HepG2 (cell line): ENCODE measurements around the gene SIX4. TPM values are rescaled to one million over a fixed set of nuclear protein-coding genes. Genes with fewer than 3 reads are reported as not detected.
A peak's percentile ranks its signal among the peaks of the same experiment; 100 is the strongest.

Experiments used
- ATAC-seq: fragments of 200-7000 bp; cut with Tn5 transposase; 3 replicates; pipeline ENCODE4 v1.9.1; 2020; ENCODE audit warnings: mild to moderate bottlenecking, moderate library complexity
- BruUV-seq: library from RNA; stranded (reverse); fragments of 400-500 nt; replicated peaks from 2 replicates; lab custom pipeline; 2021; lab: Mats Ljungman, UMichigan
- CTCF ChIA-PET: fragments of 300-600 bp; formaldehyde crosslinking; extraction: SDS; loops from one replicate; lab custom pipeline; 2021; ENCODE audit warnings: low total read pairs, inconsistent platforms, low intra/inter-chr PET ratio; lab: Yijun Ruan, JAX
- POLR2A ChIA-PET: fragments of 350-600 bp; sonication (Branson Sonifier 250); formaldehyde crosslinking; loops from one replicate; lab custom pipeline; 2020; ENCODE audit warnings: antibody characterized with exemption, inconsistent platforms; lab: Yijun Ruan, JAX
- DNase-seq: peaks from one replicate; pipeline ENCODE4 v3.0.0-alpha.2; 2015; ENCODE audit warnings: low spot score
- FAIRE-seq: peaks from 3 replicates; lab custom pipeline; 2011; peaks lifted over from hg19 to GRCh38; lab: Jason Lieb, UNC
- H2AFZ ChIP-seq: one replicate; pipeline ENCODE4 v1.6.1; 2011; ENCODE audit warnings: low read length, inconsistent platforms
- H3K27ac ChIP-seq: fragments of 300-600 bp; 3 replicates; pipeline ENCODE4 v1.8.0; 2011; ENCODE audit warnings: mixed run types, mild to moderate bottlenecking, mixed read lengths, low read length, inconsistent platforms; ENCODE audit not compliant: insufficient read depth; ENCODE audit errors: extremely low read length
- H3K27me3 ChIP-seq, 2 experiments: fragments of 200-600 bp in 1 of 2; 2 replicates in 1 of 2; 3 replicates in 1 of 2; pipeline versions ENCODE4 v1.6.0 to v1.8.0; 2011; ENCODE audit warnings: low read length in 2 of 2, mild to moderate bottlenecking in 2 of 2, moderate library complexity in 2 of 2, inconsistent platforms in 1 of 2; ENCODE audit not compliant: insufficient read depth in 2 of 2, control insufficient read depth in 1 of 2
- H3K36me3 ChIP-seq, 2 experiments: fragments of 200-600 bp in 1 of 2; replicated peaks in 1 of 2; 2 replicates in 1 of 2; 3 replicates in 1 of 2; pipeline versions ENCODE4 v1.5.1 to v1.8.0; 2011; ENCODE audit warnings: low read length in 2 of 2, inconsistent platforms in 1 of 2; ENCODE audit not compliant: insufficient read depth in 2 of 2, control insufficient read depth in 1 of 2
- H3K4me1 ChIP-seq: 2 replicates; pipeline ENCODE4 v1.5.1; 2012; ENCODE audit warnings: low read length, inconsistent platforms; ENCODE audit not compliant: insufficient read depth
- H3K4me2 ChIP-seq: 2 replicates; pipeline ENCODE4 v1.6.0; 2011; ENCODE audit warnings: low read depth, low read length, inconsistent platforms
- H3K4me3 ChIP-seq, 3 experiments: fragments of 200-600 bp in 1 of 3; sonication (generic), shearing (Covaris generic) in 1 of 3; replicated peaks in 1 of 3; 2 replicates each; pipeline ENCODE4 v1.5.1; 2011 to 2016; ENCODE audit warnings: low read length in 3 of 3, inconsistent platforms in 2 of 3, low read depth in 2 of 3, mild to moderate bottlenecking in 2 of 3, control low read depth in 1 of 3, mixed read lengths in 1 of 3; ENCODE audit not compliant: insufficient read depth in 1 of 3
- H3K79me2 ChIP-seq: one replicate; pipeline ENCODE4 v1.6.1; 2011; ENCODE audit warnings: low read length, inconsistent platforms; ENCODE audit not compliant: insufficient read depth
- H3K9ac ChIP-seq: 2 replicates; pipeline ENCODE4 v1.6.0; 2011; ENCODE audit warnings: mild to moderate bottlenecking, low read depth, low read length, inconsistent platforms; ENCODE audit not compliant: insufficient read depth
- H3K9me3 ChIP-seq: 2 replicates; pipeline ENCODE4 v1.5.1; 2012; ENCODE audit warnings: mild to moderate bottlenecking, low read length
- H4K20me1 ChIP-seq: 2 replicates; pipeline ENCODE4 v1.6.0; 2011; ENCODE audit warnings: inconsistent platforms, mild to moderate bottlenecking, low read length, moderate library complexity; ENCODE audit not compliant: insufficient read depth
- CEBPB ChIP-seq: IDR thresholded peaks from 2 replicates; pipeline ENCODE4 v1.6.1; 2011; ENCODE audit warnings: low read depth, low read length, improper control_type of control experiment, borderline replicate concordance
- CEBPG ChIP-seq: IDR thresholded peaks from 2 replicates; pipeline ENCODE4 v1.6.1; 2016
- FOSL2 ChIP-seq: sonication (generic); formaldehyde crosslinking; IDR thresholded peaks from 2 replicates; pipeline ENCODE4 v1.4.0; 2020; ENCODE audit warnings: missing genetic modification reagents
- MAFF ChIP-seq: IDR thresholded peaks from 2 replicates; pipeline ENCODE4 v1.6.1; 2011; ENCODE audit warnings: low read depth, low read length, improper control_type of control experiment
- MAFK ChIP-seq, 2 experiments: IDR thresholded peaks in 1 of 2; conservative IDR thresholded peaks in 1 of 2; 2 replicates each; pipeline ENCODE4 v1.6.1; 2011; ENCODE audit warnings: improper control_type of control experiment in 2 of 2, low read length in 2 of 2
- NFE2 ChIP-seq: sonication (generic); formaldehyde crosslinking; IDR thresholded peaks from 2 replicates; pipeline ENCODE4 v1.4.0; 2020; ENCODE audit warnings: missing genetic modification reagents
- NFE2L2 ChIP-seq: fragments of 150-350 bp; IDR thresholded peaks from 2 replicates; pipeline ENCODE4 v1.6.1; 2014; ENCODE audit warnings: low read length
- NFYC ChIP-seq: IDR thresholded peaks from 2 replicates; pipeline ENCODE4 v1.6.1; 2016; ENCODE audit warnings: missing genetic modification reagents, missing compliant biosample characterization
- SCMH1 ChIP-seq: sonication (generic); formaldehyde crosslinking; IDR thresholded peaks from 2 replicates; pipeline ENCODE4 v1.9.0; 2021; ENCODE audit warnings: missing genetic modification reagents, mild to moderate bottlenecking, borderline replicate concordance
- ZIK1 ChIP-seq: sonication (generic); formaldehyde crosslinking; IDR thresholded peaks from 2 replicates; pipeline ENCODE4 v1.5.0; 2020; ENCODE audit warnings: mild to moderate bottlenecking, low read depth, missing genetic modification reagents, borderline replicate concordance
- WGBS: methylation state at CpG from one replicate; pipeline ENCODE4 v1.1.6; 2017; ENCODE audit warnings: low lambda C conversion rate; 5-methylcytosine and 5-hydroxymethylcytosine counted together
- in situ Hi-C: cut with HindIII; loops from 2 replicates; pipeline ENCODE4 v1.10.0; 2017; ENCODE audit warnings: low pct_unique_long_range_greater_than_20kb; ENCODE audit not compliant: extremely low pct_ligation_motif_present
- intact Hi-C: fragments of 100-400 bp; cut with micrococcal nuclease; formaldehyde crosslinking; loops from one replicate; pipeline ENCODE4 v1.10.0; 2022; ENCODE audit not compliant: unreplicated experiment
- polyA plus RNA-seq, 8 experiments: library from polyadenylated mRNA; depleted of rRNA in 3 of 8; stranded (reverse) in 7 of 8; unstranded in 1 of 8; fragments of >200 nt; fragmentation: Illumina TruSeq in 4 of 8; extraction: Trizol in 4 of 8; gene quantifications; 2 replicates each; pipeline versions ENCODE4 v1.2.1 to v1.2.3, GENCODE V29; 2011 to 2016; ENCODE audit warnings: low read depth in 4 of 8, missing spikeins in 1 of 8, mixed read lengths in 1 of 8; ENCODE audit not compliant: insufficient read depth in 1 of 8
- total RNA-seq, 5 experiments: library from RNA; depleted of rRNA; stranded (reverse); fragments of >200 nt; fragmentation: Illumina TruSeq; extraction: Trizol; gene quantifications; 2 replicates each; pipeline ENCODE4 v1.2.3, GENCODE V29; 2016; ENCODE audit warnings: low read depth in 1 of 5

Gene SIX4
- total and polyA plus RNA-seq, 2 of the 13 experiments (the other 11 are each of a cell fraction or from before 2014, with no cell fraction given): 5.0 to 6.0 TPM

DNA sequence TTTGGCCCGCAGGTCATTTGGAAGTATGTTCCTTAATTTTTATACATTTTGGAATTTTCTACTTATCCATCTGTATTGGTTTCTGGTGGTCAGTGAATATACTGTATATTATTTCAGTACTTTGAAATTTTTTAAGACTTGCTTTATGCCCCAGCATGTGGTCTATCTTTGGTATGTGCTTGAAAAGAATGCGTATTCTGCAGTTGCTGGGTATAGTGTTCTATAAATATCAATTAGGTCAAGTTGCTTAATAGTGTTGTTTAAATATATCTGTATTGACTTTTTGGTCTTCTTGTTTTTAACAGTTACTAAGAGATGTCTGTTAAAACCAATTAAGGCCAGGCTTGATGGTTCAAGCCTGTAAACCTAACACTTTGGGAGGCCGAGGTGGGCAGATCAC lies 53.2 kb downstream of the SIX4 start:
- no peak for ATAC-seq
- no peak overlapping the region for H3K4me2 ChIP-seq
- BruUV-seq: no TSS peak
- no peak overlapping the region for H3K9ac ChIP-seq
- no peak overlapping the region for H3K4me3 ChIP-seq
- in situ Hi-C loops: no loop called here
- no peaks in the 10 kb centered on the region for H3K79me2 ChIP-seq
- H3K27me3 ChIP-seq: no peaks in the 10 kb centered on the region
- no peaks in the 10 kb centered on the region for H3K36me3 ChIP-seq
- H2AFZ ChIP-seq: no peak overlapping the region
- H4K20me1 ChIP-seq: no peaks in the 10 kb centered on the region
- ChIA-PET CTCF (no interaction called here), POLR2A (no interaction called here)
- no peak for FAIRE-seq
- H3K4me1 ChIP-seq: 0 out of 2 replicates have a peak, but pooled peaks cover 9% of the 10 kb centered on the region
- 39% methylated on average over 3 of the region's 3 CpGs for WGBS
- no peak for DNase-seq
- H3K9me3 ChIP-seq: no peaks in the 10 kb centered on the region
- H3K27ac ChIP-seq: no peak overlapping the region
- TF ChIP-seq ZIK1 (CRISPR knock-in tag): no peak
- TF ChIP-seq, all 625 proteins: peak for 0
- intact Hi-C loops: no loop called here

DNA sequence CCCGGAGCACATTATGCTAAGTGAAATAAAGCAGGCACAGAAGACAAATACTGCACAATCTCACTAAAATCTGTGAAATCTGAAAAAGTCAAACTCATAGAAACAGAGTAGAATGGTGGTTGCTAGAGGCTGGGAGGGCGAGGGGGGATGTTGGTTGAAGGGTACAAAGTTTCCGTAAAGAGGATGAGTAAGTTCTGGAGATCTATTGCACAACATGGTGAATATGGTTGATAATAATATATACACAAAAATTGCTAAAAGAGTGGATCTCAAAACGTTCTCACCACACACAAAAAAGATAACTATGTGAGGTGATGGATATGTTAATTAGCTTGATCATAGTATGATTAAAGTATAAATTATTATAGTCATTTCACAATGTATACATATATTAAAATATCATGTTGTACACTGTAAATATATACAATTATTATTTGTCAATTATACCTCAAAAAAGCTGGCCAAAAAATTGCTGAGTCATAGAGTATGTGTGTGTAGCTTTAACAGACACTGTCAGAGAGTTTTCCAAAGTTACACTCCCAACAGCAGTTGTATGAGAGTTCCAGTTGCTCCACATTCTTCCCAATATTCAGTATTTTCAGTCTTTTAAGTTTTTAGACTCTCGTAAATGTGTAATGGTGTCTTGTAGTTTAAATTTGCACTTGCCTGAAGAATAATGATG lies 55.6 kb downstream of the SIX4 start:
- no peak for DNase-seq
- no peak overlapping the region for H2AFZ ChIP-seq
- no peak overlapping the region for H3K4me2 ChIP-seq
- H3K9ac ChIP-seq: no peak overlapping the region
- H3K36me3 ChIP-seq: no peaks in the 10 kb centered on the region
- intact Hi-C loops: no loop called here
- POLR2A ChIA-PET: no interaction called here
- no peak overlapping the region for H3K27ac ChIP-seq
- CTCF ChIA-PET: no interaction called here
- in situ Hi-C loops: no loop called here
- no peaks in the 10 kb centered on the region for H3K79me2 ChIP-seq
- no peaks in the 10 kb centered on the region for H3K27me3 ChIP-seq
- no peaks in the 10 kb centered on the region for H4K20me1 ChIP-seq
- no peaks in the 10 kb centered on the region for H3K9me3 ChIP-seq
- H3K4me3 ChIP-seq: no peak overlapping the region
- ATAC-seq: no peak
- 45% methylated on average over 5 of the region's 5 CpGs for WGBS
- H3K4me1 ChIP-seq: peaks cover 29% of the 10 kb centered on the region
- no peak for FAIRE-seq
- BruUV-seq: no TSS peak
- TF ChIP-seq FOSL2 (CRISPR knock-in tag) (0 out of 2 replicates have a peak, but pooled peaks have one; percentile 24), SCMH1 (CRISPR knock-in tag) (no peak), NFYC (CRISPR knock-in tag) (no peak), CEBPB (peak; percentile 66; the same call in 1 of the 2 replicates), NFE2 (CRISPR knock-in tag) (0 out of 2 replicates have a peak, but pooled peaks have one; percentile 16), NFE2L2 (peak; percentile 97), MAFK (conservative IDR thresholded peaks at IDR 0.05 in 1 of 2, IDR thresholded peaks at IDR 0.05 in 1 of 2; ENCODE audit: low read length in 2 of 2) (peak; percentile 89 to 91), MAFF (peak; percentile 80), CEBPG (CRISPR knock-in tag) (peak; percentile 43; the same call in 1 of the 2 replicates)
